GM12878 (cell line): ENCODE measurements around the gene NOC2L. TPM values are rescaled to one million over a fixed set of nuclear protein-coding genes. Genes with fewer than 3 reads are reported as not detected.

ENCODE experiments used
- ATAC-seq: fragments of 200-7000 bp; cut with Tn5 transposase; 3 replicates; pipeline ENCODE4 v1.9.1; 2020; ENCODE audit warnings: mild to moderate bottlenecking, moderate library complexity
- BruUV-seq: library from RNA; stranded (reverse); fragments of 400-500 nt; replicated peaks from 2 replicates; lab custom pipeline; 2021; lab: Mats Ljungman, UMichigan
- CTCF ChIA-PET: fragments of 300-600 bp; sonication (Branson Sonifier 250); formaldehyde crosslinking; extraction: SDS; loops from one replicate; lab custom pipeline; 2021; ENCODE audit warnings: inconsistent platforms; lab: Yijun Ruan, JAX
- POLR2A ChIA-PET: fragments of 350-600 bp; formaldehyde crosslinking; extraction: SDS; loops from one replicate; lab custom pipeline; 2021; ENCODE audit warnings: inconsistent platforms; lab: Charles Lee
- RAD21 ChIA-PET: fragments of 300-600 bp; sonication (Branson Sonifier 250); formaldehyde crosslinking; loops from one replicate; lab custom pipeline; 2023; ENCODE audit warnings: antibody characterized with exemption; ENCODE audit not compliant: unreplicated experiment; lab: Charles Lee
- SMC1A ChIA-PET: fragments of 300-600 bp; sonication (Branson Sonifier 250); formaldehyde crosslinking; loops from one replicate; lab custom pipeline; 2023; ENCODE audit not compliant: unreplicated experiment, uncharacterized antibody; lab: Charles Lee
- DNase-seq: peaks from one replicate; pipeline ENCODE4 v3.0.0-alpha.2; 2011; ENCODE audit warnings: low read depth, low spot score
- FAIRE-seq: peaks from 3 replicates; lab custom pipeline; 2011; peaks lifted over from hg19 to GRCh38; lab: Jason Lieb, UNC
- H2AFZ ChIP-seq: 2 replicates; pipeline ENCODE4 v1.6.0; 2011; ENCODE audit warnings: low read depth, low read length, control low read depth; ENCODE audit not compliant: control insufficient read depth
- H3K27ac ChIP-seq: 2 replicates; pipeline ENCODE4 v1.5.1; 2011; ENCODE audit warnings: control low read depth; ENCODE audit not compliant: control insufficient read depth, insufficient read depth
- H3K27me3 ChIP-seq, 2 experiments: replicated peaks in 1 of 2; 2 replicates each; pipeline versions ENCODE4 v1.6.0 to v1.6.1; 2011; ENCODE audit warnings: low read length in 1 of 2; ENCODE audit not compliant: control insufficient read depth in 2 of 2, insufficient read depth in 2 of 2
- H3K36me3 ChIP-seq, 2 experiments: 2 replicates each; pipeline ENCODE4 v1.5.1; 2011; ENCODE audit warnings: low read length in 1 of 2; ENCODE audit not compliant: control insufficient read depth in 2 of 2, insufficient read depth in 2 of 2
- H3K4me1 ChIP-seq: 2 replicates; pipeline ENCODE4 v1.6.1; 2011; ENCODE audit warnings: mild to moderate bottlenecking, low read length, moderate library complexity, mixed read lengths; ENCODE audit not compliant: control insufficient read depth, insufficient read depth
- H3K4me2 ChIP-seq: 2 replicates; pipeline ENCODE4 v1.6.0; 2011; ENCODE audit warnings: control low read depth; ENCODE audit not compliant: control insufficient read depth, insufficient read depth
- H3K4me3 ChIP-seq: fragments of 200-600 bp; sonication (generic); 2 replicates; pipeline ENCODE4 v1.5.1; 2016
- H3K79me2 ChIP-seq: 2 replicates; pipeline ENCODE4 v1.6.0; 2011; ENCODE audit warnings: low read length; ENCODE audit not compliant: control insufficient read depth, insufficient read depth
- H3K9ac ChIP-seq: 2 replicates; pipeline ENCODE4 v1.8.0; 2011; ENCODE audit warnings: low read length, control low read depth, mixed read lengths; ENCODE audit not compliant: control insufficient read depth, insufficient read depth
- H3K9me3 ChIP-seq: replicated peaks from 3 replicates; pipeline ENCODE4 v1.5.1; 2011; ENCODE audit warnings: mild to moderate bottlenecking, low read length; ENCODE audit not compliant: control insufficient read depth, insufficient read depth
- H4K20me1 ChIP-seq: 2 replicates; pipeline ENCODE4 v1.6.0; 2011; ENCODE audit not compliant: control insufficient read depth, insufficient read depth
- ATF7 ChIP-seq: fragments of 450-650 bp; IDR thresholded peaks from 2 replicates; pipeline ENCODE4 v1.6.1; 2016; ENCODE audit warnings: low read depth, mild to moderate bottlenecking
- BHLHE40 ChIP-seq, 2 experiments: fragments of 450-650 bp in 1 of 2; IDR thresholded peaks; 2 replicates each; pipeline ENCODE4 v1.6.1; 2011 to 2017; ENCODE audit warnings: low read depth in 2 of 2, borderline replicate concordance in 1 of 2, improper control_type of control experiment in 1 of 2, low read length in 1 of 2, mild to moderate bottlenecking in 1 of 2
- BMI1 ChIP-seq: fragments of 450-650 bp; IDR thresholded peaks from 2 replicates; pipeline ENCODE4 v1.6.1; 2016; ENCODE audit warnings: mild to moderate bottlenecking, moderate library complexity, borderline replicate concordance
- E4F1 ChIP-seq: fragments of 450-650 bp; IDR thresholded peaks from 2 replicates; pipeline ENCODE4 v1.6.1; 2018; ENCODE audit warnings: borderline replicate concordance, mild to moderate bottlenecking; ENCODE audit not compliant: partially characterized antibody
- EGR1 ChIP-seq, 2 experiments: IDR thresholded peaks; 1 replicate in 1 of 2; 2 replicates in 1 of 2; pipeline ENCODE4 v1.6.1; 2011 to 2012; ENCODE audit warnings: low read depth in 2 of 2, low read length in 2 of 2, borderline replicate concordance in 1 of 2, mild to moderate bottlenecking in 1 of 2, moderate library complexity in 1 of 2
- FOXM1 ChIP-seq: IDR thresholded peaks from 2 replicates; pipeline ENCODE4 v1.6.1; 2012; ENCODE audit warnings: low read depth, mild to moderate bottlenecking, inconsistent platforms, low read length, moderate library complexity
- GATAD2B ChIP-seq: fragments of 450-650 bp; conservative IDR thresholded peaks from 2 replicates; pipeline ENCODE4 v1.6.1; 2017; ENCODE audit warnings: low read depth, mild to moderate bottlenecking, moderate library complexity
- IKZF1 ChIP-seq: fragments of 450-650 bp; conservative IDR thresholded peaks from 2 replicates; pipeline ENCODE4 v1.6.1; 2017; ENCODE audit warnings: antibody characterized with exemption, mild to moderate bottlenecking
- KLF5 ChIP-seq: fragments of 450-650 bp; IDR thresholded peaks from 2 replicates; pipeline ENCODE4 v1.6.1; 2014; ENCODE audit warnings: mild to moderate bottlenecking; ENCODE audit not compliant: partially characterized antibody
- LARP7 ChIP-seq: fragments of 450-650 bp; IDR thresholded peaks from 2 replicates; pipeline ENCODE4 v1.6.1; 2017; ENCODE audit warnings: mild to moderate bottlenecking
- NFYA ChIP-seq: IDR thresholded peaks from 2 replicates; pipeline ENCODE4 v1.6.1; 2011; ENCODE audit warnings: low read depth, mild to moderate bottlenecking, low read length, improper control_type of control experiment, borderline replicate concordance
- PAX5 ChIP-seq: IDR thresholded peaks from 2 replicates; pipeline ENCODE4 v1.6.1; 2011; ENCODE audit warnings: low read depth, low read length, borderline replicate concordance
- PKNOX1 ChIP-seq: fragments of 450-650 bp; IDR thresholded peaks from 2 replicates; pipeline ENCODE4 v1.6.1; 2016; ENCODE audit warnings: mild to moderate bottlenecking
- PML ChIP-seq: IDR thresholded peaks from 2 replicates; pipeline ENCODE4 v1.6.1; 2012; ENCODE audit warnings: low read length, inconsistent platforms
- SPI1 ChIP-seq: IDR thresholded peaks from 2 replicates; pipeline ENCODE4 v1.6.1; 2011; ENCODE audit warnings: low read depth, mild to moderate bottlenecking, low read length, moderate library complexity, borderline replicate concordance; ENCODE audit not compliant: insufficient read depth
- SUZ12 ChIP-seq: fragments of 200-600 bp; sonication (generic); IDR thresholded peaks from one replicate; pipeline ENCODE4 v1.6.1; 2018; ENCODE audit warnings: antibody characterized with exemption, mild to moderate bottlenecking; ENCODE audit not compliant: unreplicated experiment
- WGBS: methylation state at CpG from one replicate; pipeline ENCODE4 v1.1.6; 2016; ENCODE audit warnings: low lambda C conversion rate; ENCODE audit not compliant: insufficient replicate concordance, insufficient coverage; ENCODE audit errors: missing lambda C conversion rate; 5-methylcytosine and 5-hydroxymethylcytosine counted together
- in situ Hi-C: fragments of 300-500 bp; cut with MboI; formaldehyde crosslinking; loops from 9 replicates; pipeline ENCODE4 v1.14.3; 2018; ENCODE audit warnings: mixed read lengths
- intact Hi-C: fragments of 100-400 bp; cut with micrococcal nuclease; formaldehyde crosslinking; loops from one replicate; pipeline ENCODE4 v1.14.2; 2022; ENCODE audit not compliant: unreplicated experiment
- polyA plus RNA-seq, 11 experiments: library from polyadenylated mRNA; depleted of rRNA in 4 of 11; unstranded in 6 of 11; stranded (reverse) in 5 of 11; fragments of >200 nt; fragmentation: Nextera tagmentation in 4 of 11; fragmentation: Illumina TruSeq in 1 of 11; extraction: Ambion mirVana in 4 of 11; extraction: Trizol in 1 of 11; gene quantifications; 1 replicate in 1 of 11; 2 replicates in 10 of 11; pipeline versions ENCODE4 v1.2.1 to v1.2.3, GENCODE V29; 2011 to 2016; ENCODE audit warnings: inconsistent platforms in 2 of 11, missing spikeins in 2 of 11, low read depth in 1 of 11
- total RNA-seq, 4 experiments: library from RNA; depleted of rRNA in 3 of 4; stranded (reverse); fragments of >200 nt in 3 of 4; fragmentation: Illumina TruSeq in 1 of 4; extraction: Trizol in 1 of 4; gene quantifications; 2 replicates each; pipeline versions ENCODE4 v1.2.1 to v1.2.3, GENCODE V29; 2013 to 2021
- TF ChIP-seq, protein P1 (sequence below): IDR thresholded peaks from 2 replicates; pipeline ENCODE4 v1.6.1; 2011; ENCODE audit warnings: borderline replicate concordance, low read depth, mild to moderate bottlenecking, moderate library complexity, low read length; ENCODE audit not compliant: insufficient read depth, poor library complexity, severe bottlenecking

NOC2L gene
- total and polyA plus RNA-seq, 10 of the 15 experiments (the other 5 are each of a cell fraction or from before 2014, with no cell fraction given): 1.3 to 171 (median 64.3) TPM

DNA sequence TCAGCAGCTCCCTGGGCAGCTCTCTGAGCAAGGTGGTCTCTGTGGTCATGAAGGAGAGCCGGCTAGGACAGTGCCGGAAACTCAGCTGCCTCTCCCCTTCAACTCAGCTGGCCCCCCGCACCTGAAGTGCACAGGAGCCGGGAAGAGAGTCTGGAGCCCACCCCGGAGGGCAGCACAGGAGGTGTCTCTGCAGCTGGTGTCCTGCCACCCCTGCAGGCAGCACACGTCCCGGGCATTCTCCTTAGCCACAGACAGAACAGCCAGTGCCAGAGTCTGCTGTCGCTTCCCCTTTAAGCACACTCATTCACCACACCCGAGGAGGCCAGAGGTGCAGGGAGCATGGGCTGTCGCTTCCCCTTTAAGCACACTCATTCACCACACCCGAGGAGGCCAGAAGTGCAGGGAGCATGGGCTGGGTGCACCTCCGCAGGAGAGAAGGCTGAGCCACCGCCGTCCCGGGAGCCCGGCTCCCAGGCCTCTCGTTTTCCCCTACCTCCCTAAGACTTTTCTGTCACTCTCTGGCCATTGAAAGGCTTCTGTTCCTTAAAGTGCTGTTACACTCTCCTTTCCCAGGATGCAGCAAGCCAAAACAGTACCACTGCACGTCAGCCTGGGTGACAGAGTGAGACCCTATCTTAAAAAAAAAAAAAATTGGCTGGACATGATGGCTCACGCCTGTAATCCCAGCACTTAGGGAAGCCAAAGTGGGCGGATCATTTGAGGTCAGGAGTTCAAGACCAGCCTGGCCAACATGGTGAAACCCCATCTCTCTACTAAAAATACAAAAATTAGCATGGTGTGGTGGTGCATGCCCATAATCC, 52.2 kb downstream of the NOC2L start:
- Histone ChIP-seq H3K27me3 (no peaks in the 10 kb centered on the region; a peak in 1 of 4 replicates), H3K79me2 (no peaks in the 10 kb centered on the region), H3K4me2 (no peak overlapping the region; the same call in 1 of the 2 replicates), H3K9ac (no peak overlapping the region), H3K27ac (no peak overlapping the region), H4K20me1 (no peaks in the 10 kb centered on the region), H3K4me1 (peaks cover 7% of the 10 kb centered on the region), H3K4me3 (no peak overlapping the region), H3K36me3 (no peaks in the 10 kb centered on the region), H3K9me3 (no peaks in the 10 kb centered on the region), H2AFZ (no peak overlapping the region)
- ChIA-PET POLR2A (interaction anchor here (1.2 kb wide), 1 partner anchor 52 kb away, joined by 3 read pairs; the partner anchor contains the start of gene NOC2L), CTCF (interaction anchor here (0.7 to 2.9 kb wide), 8 partner anchors 13 to 157 kb away, joined by 3 to 16 read pairs (median 5); partner anchors contain the start of gene NOC2L), RAD21 (interaction anchor here (0.9 to 2.8 kb wide), 5 partner anchors 33 to 157 kb away, joined by 3 to 20 read pairs (median 10); partner anchors contain the start of gene PLEKHN1), SMC1A (interaction anchor here (1.0 to 1.4 kb wide), 3 partner anchors 32 to 74 kb away, joined by 3 read pairs; no protein-coding TSS in a partner anchor)
- no peak for DNase-seq
- no TSS peak for BruUV-seq
- peak; percentile 71 for ATAC-seq
- intact Hi-C loops: loop anchor here (1.0 to 10.0 kb wide), 3 partner anchors 17 to 158 kb away; no protein-coding TSS in a partner anchor
- peak; percentile 44 for FAIRE-seq
- 34% methylated on average over 20 of the region's 20 CpGs for WGBS
- in situ Hi-C loops: no loop called here
- TF ChIP-seq BMI1 (no peak), PML (no peak), FOXM1 (no peak), KLF5 (no peak), BHLHE40 (IDR thresholded peaks at IDR 0.05; ENCODE audit: borderline replicate concordance in 1 of 2, low read depth in 2 of 2, low read length in 1 of 2) (no peak), PAX5 (0 out of 2 replicates have a peak, but pooled peaks have one; percentile 20), E4F1 (no peak), EGR1 (IDR thresholded peaks at IDR 0.05; ENCODE audit: borderline replicate concordance in 1 of 2, low read depth in 2 of 2, low read length in 2 of 2) (no peak), SUZ12 (no peak), IKZF1 (no peak), GATAD2B (no peak), NFYA (no peak), ATF7 (no peak), SPI1 (peak; percentile 58; the same call in 1 of the 2 replicates), LARP7 (0 out of 2 replicates have a peak, but pooled peaks have one; percentile 34), PKNOX1 (no peak)
- TF ChIP-seq, protein P1, sequence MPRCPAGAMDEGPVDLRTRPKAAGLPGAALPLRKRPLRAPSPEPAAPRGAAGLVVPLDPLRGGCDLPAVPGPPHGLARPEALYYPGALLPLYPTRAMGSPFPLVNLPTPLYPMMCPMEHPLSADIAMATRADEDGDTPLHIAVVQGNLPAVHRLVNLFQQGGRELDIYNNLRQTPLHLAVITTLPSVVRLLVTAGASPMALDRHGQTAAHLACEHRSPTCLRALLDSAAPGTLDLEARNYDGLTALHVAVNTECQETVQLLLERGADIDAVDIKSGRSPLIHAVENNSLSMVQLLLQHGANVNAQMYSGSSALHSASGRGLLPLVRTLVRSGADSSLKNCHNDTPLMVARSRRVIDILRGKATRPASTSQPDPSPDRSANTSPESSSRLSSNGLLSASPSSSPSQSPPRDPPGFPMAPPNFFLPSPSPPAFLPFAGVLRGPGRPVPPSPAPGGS: no peak
